ENCODE data around the gene BRD4. TPM values are rescaled to one million over a fixed set of nuclear protein-coding genes. Genes with fewer than 3 reads are reported as not detected.

BRD4 gene
- total and polyA plus RNA-seq, 2 experiments from 2014 or later = 63.8 to 115 TPM

GRCh38 chr19:15227261-15227660 is 105.1 kb downstream of the BRD4 start (continued):
- TF ChIP-seq ZNF462 (CRISPR knock-in tag; IDR thresholded peaks at IDR 0.05) (no peak), JUNB (IDR thresholded peaks at IDR 0.05; ENCODE audit: unreplicated experiment) (no peak), ETS1 (IDR thresholded peaks at IDR 0.05) (no peak), POLR2AphosphoS5 (IDR thresholded peaks at IDR 0.05; ENCODE audit: low read depth) (no peak), EZH2 (IDR thresholded peaks at IDR 0.05; ENCODE audit: low read depth, unreplicated experiment) (no peak), CTCF (conservative IDR thresholded peaks at IDR 0.05; ENCODE audit: low read depth in 2 of 2) (no peak), NANOG (IDR thresholded peaks at IDR 0.05; ENCODE audit: borderline replicate concordance) (no peak), ZNF331 (CRISPR knock-in tag; IDR thresholded peaks at IDR 0.05; ENCODE audit: low read depth) (no peak)
